Measurements from ENCODE around the gene ERCC2.
"Not testable (repeated sequence)": the region's sequence is repeated elsewhere in the genome, so short reads cannot be mapped to it uniquely, and the experiment has no call there.

Gene ERCC2

DNA sequence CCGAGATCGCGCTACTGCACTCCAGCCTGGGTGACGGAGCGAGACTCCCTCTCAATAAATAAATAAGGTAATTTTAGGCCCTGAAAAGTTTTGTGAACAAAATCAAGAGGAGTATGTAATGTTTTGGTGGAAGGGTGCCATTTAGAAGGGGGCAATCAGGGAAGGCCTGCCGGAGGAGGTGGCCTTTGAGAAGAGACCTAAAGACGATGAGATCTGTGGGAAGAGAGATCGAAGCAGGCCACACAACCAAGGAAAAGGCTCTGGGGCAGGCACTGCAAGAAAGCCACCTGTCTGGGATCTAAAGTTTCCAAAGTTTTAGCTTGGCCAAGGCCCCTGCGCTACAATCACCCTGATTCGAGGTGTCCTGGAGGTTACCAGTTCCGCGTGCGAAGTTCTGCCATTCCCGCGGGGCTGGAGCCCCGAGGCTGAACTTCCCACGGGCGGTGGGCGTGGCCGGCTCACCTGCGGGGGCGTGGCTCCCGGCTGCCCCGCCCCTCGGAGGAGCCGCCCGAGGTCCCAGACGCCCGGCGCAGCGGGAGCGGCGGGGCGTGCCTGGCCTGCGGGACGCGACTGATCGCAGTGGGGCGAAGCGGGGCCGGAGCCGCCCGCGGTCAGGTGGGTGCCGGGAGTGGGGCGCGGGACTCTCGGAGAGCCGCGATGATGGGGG, 30.0 kb downstream of the ERCC2 start, which contains the start of gene KLC3:
Gene KLC3, plus strand, starts transcription at position 519 of the 667 bp plus-strand sequence. CDS start 4,792 bp downstream, outside the sequence.
- H3K9me2 ChIP-seq (replicated peaks; ENCODE audit: control insufficient read depth, low read length), result no peaks in the 10 kb centered on the region
- no peaks in the 10 kb centered on the region for H3K79me2 ChIP-seq (ENCODE audit: control insufficient read depth, low read length)
- H3K4me3 ChIP-seq (ENCODE audit: low read length), result peak within 1 kb of the TSS; percentile 17; the same call in 1 of the 2 replicates
- no peak within 1 kb of the TSS for H3K27ac ChIP-seq (ENCODE audit: low read depth, low read length)
- peaks cover 8% of the 10 kb centered on the region for H3K4me1 ChIP-seq (ENCODE audit: control insufficient read depth, low read length)
- H3K4me2 ChIP-seq (ENCODE audit: low read length), result peak within 1 kb of the TSS; percentile 50
- H3F3A ChIP-seq (ENCODE audit: control insufficient read depth, insufficient read depth), result no peaks in the 10 kb centered on the region; the same call in 1 of the 2 replicates
- peaks cover 4% of the 10 kb centered on the region; the same call in 1 of the 2 replicates for H3K27me3 ChIP-seq (ENCODE audit: control insufficient read depth, low read length)
- H3K9me3 ChIP-seq (ENCODE audit: control insufficient read depth, insufficient read depth, low read length), result no peaks in the 10 kb centered on the region
- H3K36me3 ChIP-seq (ENCODE audit: control insufficient read depth, low read length), result no peaks in the 10 kb centered on the region
- no peaks in the 10 kb centered on the region for H4K20me1 ChIP-seq (ENCODE audit: control insufficient read depth, insufficient read depth, low read depth, low read length)
- TF ChIP-seq, protein P1, sequence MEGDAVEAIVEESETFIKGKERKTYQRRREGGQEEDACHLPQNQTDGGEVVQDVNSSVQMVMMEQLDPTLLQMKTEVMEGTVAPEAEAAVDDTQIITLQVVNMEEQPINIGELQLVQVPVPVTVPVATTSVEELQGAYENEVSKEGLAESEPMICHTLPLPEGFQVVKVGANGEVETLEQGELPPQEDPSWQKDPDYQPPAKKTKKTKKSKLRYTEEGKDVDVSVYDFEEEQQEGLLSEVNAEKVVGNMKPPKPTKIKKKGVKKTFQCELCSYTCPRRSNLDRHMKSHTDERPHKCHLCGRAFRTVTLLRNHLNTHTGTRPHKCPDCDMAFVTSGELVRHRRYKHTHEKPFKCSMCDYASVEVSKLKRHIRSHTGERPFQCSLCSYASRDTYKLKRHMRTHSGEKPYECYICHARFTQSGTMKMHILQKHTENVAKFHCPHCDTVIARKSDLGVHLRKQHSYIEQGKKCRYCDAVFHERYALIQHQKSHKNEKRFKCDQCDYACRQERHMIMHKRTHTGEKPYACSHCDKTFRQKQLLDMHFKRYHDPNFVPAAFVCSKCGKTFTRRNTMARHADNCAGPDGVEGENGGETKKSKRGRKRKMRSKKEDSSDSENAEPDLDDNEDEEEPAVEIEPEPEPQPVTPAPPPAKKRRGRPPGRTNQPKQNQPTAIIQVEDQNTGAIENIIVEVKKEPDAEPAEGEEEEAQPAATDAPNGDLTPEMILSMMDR (IDR thresholded peaks at IDR 0.05; ENCODE audit: low read depth, low read length, poor library complexity, severe bottlenecking), result no peak
- no peak for TF ChIP-seq EZH2phosphoT487 (IDR thresholded peaks at IDR 0.05; ENCODE audit: borderline replicate concordance, low read length)

DNA sequence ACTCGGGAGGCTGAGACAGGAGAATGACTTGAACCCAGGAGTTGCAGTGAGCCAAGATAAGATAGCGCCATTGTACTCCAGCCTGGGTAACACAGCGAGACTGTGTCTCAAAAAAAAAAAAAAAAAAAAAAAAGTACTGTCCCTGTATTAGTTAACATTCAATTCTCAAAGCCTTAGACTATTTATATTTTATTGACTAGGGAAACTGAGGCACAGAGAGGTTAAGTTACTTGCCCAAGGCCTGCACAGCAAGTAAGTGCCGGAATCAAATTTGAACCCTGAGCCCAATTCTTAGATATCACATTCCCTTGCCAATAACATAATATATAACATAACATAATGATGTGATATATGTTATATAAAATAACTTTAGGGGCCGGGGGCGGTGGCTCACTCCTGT, 30.7 kb downstream of the ERCC2 start:
- Histone ChIP-seq H3K36me3 (ENCODE audit: control insufficient read depth, low read length) (no peaks in the 10 kb centered on the region), H3K9me2 (replicated peaks; ENCODE audit: control insufficient read depth, low read length) (no peaks in the 10 kb centered on the region), H3K27me3 (ENCODE audit: control insufficient read depth, low read length) (peaks cover 4% of the 10 kb centered on the region; the same call in 1 of the 2 replicates), H3K27ac (ENCODE audit: low read depth, low read length) (no peak overlapping the region), H4K20me1 (ENCODE audit: control insufficient read depth, insufficient read depth, low read depth, low read length) (no peaks in the 10 kb centered on the region), H3K9me3 (ENCODE audit: control insufficient read depth, insufficient read depth, low read length) (no peaks in the 10 kb centered on the region), H3F3A (ENCODE audit: control insufficient read depth, insufficient read depth) (no peaks in the 10 kb centered on the region; the same call in 1 of the 2 replicates), H3K4me1 (ENCODE audit: control insufficient read depth, low read length) (peaks cover 8% of the 10 kb centered on the region), H3K4me3 (ENCODE audit: low read length) (no peak overlapping the region), H3K79me2 (ENCODE audit: control insufficient read depth, low read length) (no peaks in the 10 kb centered on the region), H3K4me2 (ENCODE audit: low read length) (no peak overlapping the region)
- TF ChIP-seq, protein P1 (IDR thresholded peaks at IDR 0.05; ENCODE audit: low read depth, low read length, poor library complexity, severe bottlenecking), result no peak
- no peak for TF ChIP-seq EZH2phosphoT487 (IDR thresholded peaks at IDR 0.05; ENCODE audit: borderline replicate concordance, low read length)

DNA sequence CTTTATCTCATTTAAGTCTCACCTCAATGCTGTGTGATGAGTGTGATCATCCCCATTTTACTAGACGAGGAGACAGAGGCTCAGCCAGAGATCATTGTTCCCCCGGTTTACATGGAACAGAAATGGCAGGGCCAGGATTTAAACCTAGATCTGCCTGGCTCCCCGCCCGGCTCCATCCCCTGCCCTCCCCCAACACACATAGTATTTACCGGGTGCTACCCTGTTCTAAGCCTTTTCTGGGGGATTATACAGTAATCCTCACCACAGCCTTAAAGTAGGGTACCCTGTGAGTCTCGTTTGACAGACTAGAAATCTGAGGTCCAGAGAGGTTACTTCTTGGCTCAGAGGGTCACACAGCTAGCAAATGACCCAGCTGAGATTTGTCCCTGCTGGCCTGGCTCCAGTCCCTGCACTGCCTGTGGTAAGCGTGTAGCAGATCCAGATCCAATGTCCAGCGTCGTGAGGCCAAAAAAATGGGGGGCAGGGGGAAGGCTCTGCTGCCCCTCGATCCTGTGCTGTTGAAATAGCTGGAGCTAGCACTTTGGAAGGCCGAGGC, 33.6 kb downstream of the ERCC2 start:
- Histone ChIP-seq H3K27me3 (ENCODE audit: control insufficient read depth, low read length) (peaks cover 4% of the 10 kb centered on the region; the same call in 1 of the 2 replicates), H3F3A (ENCODE audit: control insufficient read depth, insufficient read depth) (no peaks in the 10 kb centered on the region; the same call in 1 of the 2 replicates), H3K4me2 (ENCODE audit: low read length) (no peak overlapping the region), H3K36me3 (ENCODE audit: control insufficient read depth, low read length) (no peaks in the 10 kb centered on the region), H3K9me2 (replicated peaks; ENCODE audit: control insufficient read depth, low read length) (no peaks in the 10 kb centered on the region), H3K4me1 (ENCODE audit: control insufficient read depth, low read length) (peaks cover 8% of the 10 kb centered on the region), H3K9me3 (ENCODE audit: control insufficient read depth, insufficient read depth, low read length) (no peaks in the 10 kb centered on the region), H3K4me3 (ENCODE audit: low read length) (no peak overlapping the region), H3K79me2 (ENCODE audit: control insufficient read depth, low read length) (no peaks in the 10 kb centered on the region), H3K27ac (ENCODE audit: low read depth, low read length) (no peak overlapping the region), H4K20me1 (ENCODE audit: control insufficient read depth, insufficient read depth, low read depth, low read length) (no peaks in the 10 kb centered on the region)
- TF ChIP-seq, protein P1 (IDR thresholded peaks at IDR 0.05; ENCODE audit: low read depth, low read length, poor library complexity, severe bottlenecking), result no peak
- TF ChIP-seq EZH2phosphoT487 (IDR thresholded peaks at IDR 0.05; ENCODE audit: borderline replicate concordance, low read length), result no peak

DNA sequence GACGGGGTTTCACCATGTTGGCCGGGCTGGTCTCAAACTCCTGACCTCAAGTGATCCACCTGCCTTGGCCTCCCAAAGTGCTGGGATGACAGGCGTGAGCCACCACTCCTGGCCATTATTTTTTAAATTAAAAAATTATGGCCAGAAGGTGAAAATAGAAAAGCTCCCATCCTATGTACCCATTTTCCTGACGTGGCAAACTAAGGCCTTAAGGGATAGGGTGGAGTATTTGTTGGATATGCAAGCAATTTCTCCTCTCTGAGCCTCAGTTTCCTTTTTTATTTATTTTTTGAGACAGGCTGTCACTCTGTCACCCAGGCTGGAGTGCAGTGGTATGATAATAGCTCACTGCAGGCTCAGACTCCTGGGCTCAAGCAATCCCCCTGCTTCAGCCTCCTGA, 35.5 kb downstream of the ERCC2 start:
- H3K9me3 ChIP-seq (ENCODE audit: control insufficient read depth, insufficient read depth, low read length); H3K4me2 ChIP-seq (ENCODE audit: low read length); H3K79me2 ChIP-seq (ENCODE audit: control insufficient read depth, low read length); H3F3A ChIP-seq (ENCODE audit: control insufficient read depth, insufficient read depth); H3K27ac ChIP-seq (ENCODE audit: low read depth, low read length); H3K36me3 ChIP-seq (ENCODE audit: control insufficient read depth, low read length); H4K20me1 ChIP-seq (ENCODE audit: control insufficient read depth, insufficient read depth, low read depth, low read length); H3K4me3 ChIP-seq (ENCODE audit: low read length); H3K9me2 ChIP-seq (replicated peaks; ENCODE audit: control insufficient read depth, low read length); H3K27me3 ChIP-seq (ENCODE audit: control insufficient read depth, low read length); H3K4me1 ChIP-seq (ENCODE audit: control insufficient read depth, low read length): not testable (repeated sequence)

Data from DOHH2 (cell line).